K562 (cell line): Measurements from ENCODE around the gene TBXAS1. TPM values are rescaled to one million over a fixed set of nuclear protein-coding genes. Genes with fewer than 3 reads are reported as not detected.

ENCODE experiments used
- HIVEP1 ChIP-seq: fragments of 250-450 bp; sonication (Bioruptor Pico); IDR thresholded peaks from 2 replicates; pipeline ENCODE4 v1.4.0; 2020; ENCODE audit warnings: mild to moderate bottlenecking
- polyA plus RNA-seq, 8 experiments: library from polyadenylated mRNA; depleted of rRNA in 4 of 8; stranded (reverse) in 5 of 8; unstranded in 3 of 8; fragments of >200 nt; fragmentation: Nextera tagmentation in 2 of 8; fragmentation: Illumina TruSeq in 1 of 8; extraction: Ambion mirVana in 2 of 8; extraction: Trizol in 1 of 8; gene quantifications; 2 replicates each; pipeline versions ENCODE4 v1.2.1 to v1.2.3, GENCODE V29; 2011 to 2014; ENCODE audit warnings: inconsistent platforms in 1 of 8, missing spikeins in 1 of 8
- total RNA-seq, 7 experiments: library from RNA; depleted of rRNA in 6 of 7; stranded (reverse); fragments of >200 nt in 6 of 7; fragmentation: Illumina TruSeq in 2 of 7; extraction: Trizol in 2 of 7; gene quantifications; 2 replicates each; pipeline versions ENCODE4 v1.2.1 to v1.2.3, GENCODE V29; 2011 to 2021; ENCODE audit warnings: low replicate concordance in 1 of 7
- TF ChIP-seq, protein P1 (sequence below): fragments of 450-650 bp; IDR thresholded peaks from 2 replicates; pipeline ENCODE4 v1.6.1; 2018; ENCODE audit not compliant: partially characterized antibody
- TF ChIP-seq, protein P2 (sequence below): fragments of 200-800 bp; sonication (Bioruptor generic); IDR thresholded peaks from 2 replicates; pipeline ENCODE4 v1.6.1; 2017; ENCODE audit warnings: missing genetic modification characterization, missing compliant biosample characterization
- TF ChIP-seq, protein P3 (sequence below): fragments of 450-650 bp; IDR thresholded peaks from one replicate; pipeline ENCODE4 v1.6.1; 2018; ENCODE audit warnings: mild to moderate bottlenecking, moderate library complexity; ENCODE audit not compliant: partially characterized antibody
- TF ChIP-seq, protein P4 (sequence below): fragments of 450-650 bp; IDR thresholded peaks from 2 replicates; pipeline ENCODE4 v1.6.1; 2016; ENCODE audit warnings: mild to moderate bottlenecking, moderate library complexity
- TF ChIP-seq, protein P5 (sequence below): fragments of 450-650 bp; IDR thresholded peaks from 2 replicates; pipeline ENCODE4 v1.6.1; 2016

Gene TBXAS1
- total and polyA plus RNA-seq, 9 of the 15 experiments (the other 6 are each of a cell fraction or from before 2014, with no cell fraction given), result 1.1 to 8.3 (median 1.9) TPM

DNA sequence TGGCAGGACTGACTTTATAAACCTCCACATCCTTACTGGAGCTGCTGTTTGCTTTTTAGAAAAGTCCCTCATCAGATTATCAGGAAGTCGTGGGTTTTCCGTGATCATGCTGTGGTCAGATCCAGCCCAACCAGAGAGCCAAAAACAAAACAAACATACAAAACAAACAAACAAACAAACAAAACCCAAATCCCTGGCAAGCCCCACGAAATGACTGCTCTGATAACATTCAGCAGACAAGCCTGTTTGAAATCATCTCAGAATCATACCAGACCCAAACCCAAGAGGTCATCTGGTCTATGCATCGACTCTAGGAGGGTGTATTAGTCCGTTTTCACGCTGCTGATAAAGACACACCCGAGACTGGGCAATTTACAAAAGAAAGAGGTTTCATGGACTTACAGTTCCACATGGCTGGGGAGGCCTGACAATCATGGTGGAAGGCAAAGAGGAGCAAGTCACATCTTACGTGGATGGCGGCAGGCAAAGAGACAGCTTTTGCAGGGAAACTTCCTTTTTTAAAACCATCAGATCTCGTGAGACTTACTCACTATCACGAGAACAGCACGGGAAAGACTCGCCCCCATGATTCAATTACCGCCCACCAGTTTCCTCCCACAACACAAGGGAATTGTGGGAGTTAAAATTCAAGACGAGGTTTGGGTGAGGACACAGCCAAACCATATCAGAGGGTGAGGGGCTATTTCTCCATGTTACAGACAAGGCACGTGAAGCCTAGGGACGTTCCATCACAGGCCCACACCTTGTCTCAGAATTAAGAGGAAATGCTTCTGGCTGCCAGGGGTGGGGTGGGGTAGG, 148.0 kb downstream of the TBXAS1 start (continued):
- TF ChIP-seq, protein P1, sequence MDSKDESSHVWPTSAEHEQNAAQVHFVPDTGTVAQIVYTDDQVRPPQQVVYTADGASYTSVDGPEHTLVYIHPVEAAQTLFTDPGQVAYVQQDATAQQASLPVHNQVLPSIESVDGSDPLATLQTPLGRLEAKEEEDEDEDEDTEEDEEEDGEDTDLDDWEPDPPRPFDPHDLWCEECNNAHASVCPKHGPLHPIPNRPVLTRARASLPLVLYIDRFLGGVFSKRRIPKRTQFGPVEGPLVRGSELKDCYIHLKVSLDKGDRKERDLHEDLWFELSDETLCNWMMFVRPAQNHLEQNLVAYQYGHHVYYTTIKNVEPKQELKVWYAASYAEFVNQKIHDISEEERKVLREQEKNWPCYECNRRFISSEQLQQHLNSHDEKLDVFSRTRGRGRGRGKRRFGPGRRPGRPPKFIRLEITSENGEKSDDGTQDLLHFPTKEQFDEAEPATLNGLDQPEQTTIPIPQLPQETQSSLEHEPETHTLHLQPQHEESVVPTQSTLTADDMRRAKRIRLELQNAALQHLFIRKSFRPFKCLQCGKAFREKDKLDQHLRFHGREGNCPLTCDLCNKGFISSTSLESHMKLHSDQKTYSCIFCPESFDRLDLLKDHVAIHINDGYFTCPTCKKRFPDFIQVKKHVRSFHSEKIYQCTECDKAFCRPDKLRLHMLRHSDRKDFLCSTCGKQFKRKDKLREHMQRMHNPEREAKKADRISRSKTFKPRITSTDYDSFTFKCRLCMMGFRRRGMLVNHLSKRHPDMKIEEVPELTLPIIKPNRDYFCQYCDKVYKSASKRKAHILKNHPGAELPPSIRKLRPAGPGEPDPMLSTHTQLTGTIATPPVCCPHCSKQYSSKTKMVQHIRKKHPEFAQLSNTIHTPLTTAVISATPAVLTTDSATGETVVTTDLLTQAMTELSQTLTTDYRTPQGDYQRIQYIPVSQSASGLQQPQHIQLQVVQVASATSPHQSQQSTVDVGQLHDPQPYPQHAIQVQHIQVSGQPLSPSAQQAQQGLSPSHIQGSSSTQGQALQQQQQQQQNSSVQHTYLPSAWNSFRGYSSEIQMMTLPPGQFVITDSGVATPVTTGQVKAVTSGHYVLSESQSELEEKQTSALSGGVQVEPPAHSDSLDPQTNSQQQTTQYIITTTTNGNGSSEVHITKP, result peak; percentile 77
- TF ChIP-seq, protein P2, sequence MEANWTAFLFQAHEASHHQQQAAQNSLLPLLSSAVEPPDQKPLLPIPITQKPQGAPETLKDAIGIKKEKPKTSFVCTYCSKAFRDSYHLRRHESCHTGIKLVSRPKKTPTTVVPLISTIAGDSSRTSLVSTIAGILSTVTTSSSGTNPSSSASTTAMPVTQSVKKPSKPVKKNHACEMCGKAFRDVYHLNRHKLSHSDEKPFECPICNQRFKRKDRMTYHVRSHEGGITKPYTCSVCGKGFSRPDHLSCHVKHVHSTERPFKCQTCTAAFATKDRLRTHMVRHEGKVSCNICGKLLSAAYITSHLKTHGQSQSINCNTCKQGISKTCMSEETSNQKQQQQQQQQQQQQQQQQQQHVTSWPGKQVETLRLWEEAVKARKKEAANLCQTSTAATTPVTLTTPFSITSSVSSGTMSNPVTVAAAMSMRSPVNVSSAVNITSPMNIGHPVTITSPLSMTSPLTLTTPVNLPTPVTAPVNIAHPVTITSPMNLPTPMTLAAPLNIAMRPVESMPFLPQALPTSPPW (CRISPR knock-in tag), result peak; percentile 66
- TF ChIP-seq, protein P3, sequence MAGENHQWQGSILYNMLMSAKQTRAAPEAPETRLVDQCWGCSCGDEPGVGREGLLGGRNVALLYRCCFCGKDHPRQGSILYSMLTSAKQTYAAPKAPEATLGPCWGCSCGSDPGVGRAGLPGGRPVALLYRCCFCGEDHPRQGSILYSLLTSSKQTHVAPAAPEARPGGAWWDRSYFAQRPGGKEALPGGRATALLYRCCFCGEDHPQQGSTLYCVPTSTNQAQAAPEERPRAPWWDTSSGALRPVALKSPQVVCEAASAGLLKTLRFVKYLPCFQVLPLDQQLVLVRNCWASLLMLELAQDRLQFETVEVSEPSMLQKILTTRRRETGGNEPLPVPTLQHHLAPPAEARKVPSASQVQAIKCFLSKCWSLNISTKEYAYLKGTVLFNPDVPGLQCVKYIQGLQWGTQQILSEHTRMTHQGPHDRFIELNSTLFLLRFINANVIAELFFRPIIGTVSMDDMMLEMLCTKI, result no peak
- TF ChIP-seq, protein P4, sequence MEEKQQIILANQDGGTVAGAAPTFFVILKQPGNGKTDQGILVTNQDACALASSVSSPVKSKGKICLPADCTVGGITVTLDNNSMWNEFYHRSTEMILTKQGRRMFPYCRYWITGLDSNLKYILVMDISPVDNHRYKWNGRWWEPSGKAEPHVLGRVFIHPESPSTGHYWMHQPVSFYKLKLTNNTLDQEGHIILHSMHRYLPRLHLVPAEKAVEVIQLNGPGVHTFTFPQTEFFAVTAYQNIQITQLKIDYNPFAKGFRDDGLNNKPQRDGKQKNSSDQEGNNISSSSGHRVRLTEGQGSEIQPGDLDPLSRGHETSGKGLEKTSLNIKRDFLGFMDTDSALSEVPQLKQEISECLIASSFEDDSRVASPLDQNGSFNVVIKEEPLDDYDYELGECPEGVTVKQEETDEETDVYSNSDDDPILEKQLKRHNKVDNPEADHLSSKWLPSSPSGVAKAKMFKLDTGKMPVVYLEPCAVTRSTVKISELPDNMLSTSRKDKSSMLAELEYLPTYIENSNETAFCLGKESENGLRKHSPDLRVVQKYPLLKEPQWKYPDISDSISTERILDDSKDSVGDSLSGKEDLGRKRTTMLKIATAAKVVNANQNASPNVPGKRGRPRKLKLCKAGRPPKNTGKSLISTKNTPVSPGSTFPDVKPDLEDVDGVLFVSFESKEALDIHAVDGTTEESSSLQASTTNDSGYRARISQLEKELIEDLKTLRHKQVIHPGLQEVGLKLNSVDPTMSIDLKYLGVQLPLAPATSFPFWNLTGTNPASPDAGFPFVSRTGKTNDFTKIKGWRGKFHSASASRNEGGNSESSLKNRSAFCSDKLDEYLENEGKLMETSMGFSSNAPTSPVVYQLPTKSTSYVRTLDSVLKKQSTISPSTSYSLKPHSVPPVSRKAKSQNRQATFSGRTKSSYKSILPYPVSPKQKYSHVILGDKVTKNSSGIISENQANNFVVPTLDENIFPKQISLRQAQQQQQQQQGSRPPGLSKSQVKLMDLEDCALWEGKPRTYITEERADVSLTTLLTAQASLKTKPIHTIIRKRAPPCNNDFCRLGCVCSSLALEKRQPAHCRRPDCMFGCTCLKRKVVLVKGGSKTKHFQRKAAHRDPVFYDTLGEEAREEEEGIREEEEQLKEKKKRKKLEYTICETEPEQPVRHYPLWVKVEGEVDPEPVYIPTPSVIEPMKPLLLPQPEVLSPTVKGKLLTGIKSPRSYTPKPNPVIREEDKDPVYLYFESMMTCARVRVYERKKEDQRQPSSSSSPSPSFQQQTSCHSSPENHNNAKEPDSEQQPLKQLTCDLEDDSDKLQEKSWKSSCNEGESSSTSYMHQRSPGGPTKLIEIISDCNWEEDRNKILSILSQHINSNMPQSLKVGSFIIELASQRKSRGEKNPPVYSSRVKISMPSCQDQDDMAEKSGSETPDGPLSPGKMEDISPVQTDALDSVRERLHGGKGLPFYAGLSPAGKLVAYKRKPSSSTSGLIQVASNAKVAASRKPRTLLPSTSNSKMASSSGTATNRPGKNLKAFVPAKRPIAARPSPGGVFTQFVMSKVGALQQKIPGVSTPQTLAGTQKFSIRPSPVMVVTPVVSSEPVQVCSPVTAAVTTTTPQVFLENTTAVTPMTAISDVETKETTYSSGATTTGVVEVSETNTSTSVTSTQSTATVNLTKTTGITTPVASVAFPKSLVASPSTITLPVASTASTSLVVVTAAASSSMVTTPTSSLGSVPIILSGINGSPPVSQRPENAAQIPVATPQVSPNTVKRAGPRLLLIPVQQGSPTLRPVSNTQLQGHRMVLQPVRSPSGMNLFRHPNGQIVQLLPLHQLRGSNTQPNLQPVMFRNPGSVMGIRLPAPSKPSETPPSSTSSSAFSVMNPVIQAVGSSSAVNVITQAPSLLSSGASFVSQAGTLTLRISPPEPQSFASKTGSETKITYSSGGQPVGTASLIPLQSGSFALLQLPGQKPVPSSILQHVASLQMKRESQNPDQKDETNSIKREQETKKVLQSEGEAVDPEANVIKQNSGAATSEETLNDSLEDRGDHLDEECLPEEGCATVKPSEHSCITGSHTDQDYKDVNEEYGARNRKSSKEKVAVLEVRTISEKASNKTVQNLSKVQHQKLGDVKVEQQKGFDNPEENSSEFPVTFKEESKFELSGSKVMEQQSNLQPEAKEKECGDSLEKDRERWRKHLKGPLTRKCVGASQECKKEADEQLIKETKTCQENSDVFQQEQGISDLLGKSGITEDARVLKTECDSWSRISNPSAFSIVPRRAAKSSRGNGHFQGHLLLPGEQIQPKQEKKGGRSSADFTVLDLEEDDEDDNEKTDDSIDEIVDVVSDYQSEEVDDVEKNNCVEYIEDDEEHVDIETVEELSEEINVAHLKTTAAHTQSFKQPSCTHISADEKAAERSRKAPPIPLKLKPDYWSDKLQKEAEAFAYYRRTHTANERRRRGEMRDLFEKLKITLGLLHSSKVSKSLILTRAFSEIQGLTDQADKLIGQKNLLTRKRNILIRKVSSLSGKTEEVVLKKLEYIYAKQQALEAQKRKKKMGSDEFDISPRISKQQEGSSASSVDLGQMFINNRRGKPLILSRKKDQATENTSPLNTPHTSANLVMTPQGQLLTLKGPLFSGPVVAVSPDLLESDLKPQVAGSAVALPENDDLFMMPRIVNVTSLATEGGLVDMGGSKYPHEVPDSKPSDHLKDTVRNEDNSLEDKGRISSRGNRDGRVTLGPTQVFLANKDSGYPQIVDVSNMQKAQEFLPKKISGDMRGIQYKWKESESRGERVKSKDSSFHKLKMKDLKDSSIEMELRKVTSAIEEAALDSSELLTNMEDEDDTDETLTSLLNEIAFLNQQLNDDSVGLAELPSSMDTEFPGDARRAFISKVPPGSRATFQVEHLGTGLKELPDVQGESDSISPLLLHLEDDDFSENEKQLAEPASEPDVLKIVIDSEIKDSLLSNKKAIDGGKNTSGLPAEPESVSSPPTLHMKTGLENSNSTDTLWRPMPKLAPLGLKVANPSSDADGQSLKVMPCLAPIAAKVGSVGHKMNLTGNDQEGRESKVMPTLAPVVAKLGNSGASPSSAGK, result peak; percentile 72
- TF ChIP-seq, protein P5, sequence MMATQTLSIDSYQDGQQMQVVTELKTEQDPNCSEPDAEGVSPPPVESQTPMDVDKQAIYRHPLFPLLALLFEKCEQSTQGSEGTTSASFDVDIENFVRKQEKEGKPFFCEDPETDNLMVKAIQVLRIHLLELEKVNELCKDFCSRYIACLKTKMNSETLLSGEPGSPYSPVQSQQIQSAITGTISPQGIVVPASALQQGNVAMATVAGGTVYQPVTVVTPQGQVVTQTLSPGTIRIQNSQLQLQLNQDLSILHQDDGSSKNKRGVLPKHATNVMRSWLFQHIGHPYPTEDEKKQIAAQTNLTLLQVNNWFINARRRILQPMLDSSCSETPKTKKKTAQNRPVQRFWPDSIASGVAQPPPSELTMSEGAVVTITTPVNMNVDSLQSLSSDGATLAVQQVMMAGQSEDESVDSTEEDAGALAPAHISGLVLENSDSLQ, result peak; percentile 50; the same call in 1 of the 2 replicates
- no peak for TF ChIP-seq HIVEP1 (CRISPR knock-in tag)
